ENCODE data around the gene THSD4.

- TF ChIP-seq YY1 (IDR thresholded peaks at IDR 0.05; ENCODE audit: insufficient read depth, insufficient read length) (no peak), SUZ12 (IDR thresholded peaks at IDR 0.05; ENCODE audit: extremely low read depth, insufficient read depth, insufficient read length) (no peak)
Measured at GRCh38 chr15:71350622-71351378, 235.5 kb downstream of the THSD4 start.

All from NT2/D1 (cell line).